ENCODE results near the gene PRDM16. TPM values are rescaled to one million over a fixed set of nuclear protein-coding genes. Genes with fewer than 3 reads are reported as not detected.

The PRDM16 gene
- total and polyA plus RNA-seq, 2 experiments from 2014 or later: 41.8 to 55.8 TPM

GRCh38 chr1:3234281-3234680 is 165.3 kb downstream of the PRDM16 start:
- DNase-seq (ENCODE audit: low read depth in 1 of 2, low spot score in 1 of 2): no peak
- no peaks in the 10 kb centered on the region for H3K27me3 ChIP-seq
- peaks cover 21% of the 10 kb centered on the region for H3K4me1 ChIP-seq (ENCODE audit: low read depth)
- H3K27ac ChIP-seq: no peak overlapping the region
- H3K9me3 ChIP-seq (ENCODE audit: low read depth): no peaks in the 10 kb centered on the region
- TF ChIP-seq CTCF (IDR thresholded peaks at IDR 0.05; ENCODE audit: low read depth, low read length): no peak
- H3K4me3 ChIP-seq: no peak overlapping the region
- H3K36me3 ChIP-seq: no peaks in the 10 kb centered on the region

- H3K27ac ChIP-seq: no peak overlapping the region
- no peak for DNase-seq (ENCODE audit: low read depth in 1 of 2, low spot score in 1 of 2)
- H3K27me3 ChIP-seq: no peaks in the 10 kb centered on the region
- no peak for TF ChIP-seq CTCF (IDR thresholded peaks at IDR 0.05; ENCODE audit: low read depth, low read length)
- H3K4me1 ChIP-seq (ENCODE audit: low read depth): peaks cover 17% of the 10 kb centered on the region
- no peaks in the 10 kb centered on the region for H3K9me3 ChIP-seq (ENCODE audit: low read depth)
- no peak overlapping the region for H3K4me3 ChIP-seq
- no peaks in the 10 kb centered on the region for H3K36me3 ChIP-seq
Measured at GRCh38 chr1:3234956-3235355, 166.0 kb downstream of the PRDM16 start.

- DNase-seq (ENCODE audit: low read depth in 1 of 2, low spot score in 1 of 2): no peak
- TF ChIP-seq CTCF (IDR thresholded peaks at IDR 0.05; ENCODE audit: low read depth, low read length): no peak
Measured at GRCh38 chr1:3235496-3235895, 166.5 kb downstream of the PRDM16 start.

GRCh38 chr1:3236361-3236760 is 167.4 kb downstream of the PRDM16 start:
- no peaks in the 10 kb centered on the region for H3K9me3 ChIP-seq (ENCODE audit: low read depth)
- H3K27ac ChIP-seq: no peak overlapping the region
- peaks cover 17% of the 10 kb centered on the region for H3K4me1 ChIP-seq (ENCODE audit: low read depth)
- H3K4me3 ChIP-seq: no peak overlapping the region
- no peak for TF ChIP-seq CTCF (IDR thresholded peaks at IDR 0.05; ENCODE audit: low read depth, low read length)
- H3K27me3 ChIP-seq: no peaks in the 10 kb centered on the region
- no peak for DNase-seq (ENCODE audit: low read depth in 1 of 2, low spot score in 1 of 2)
- no peaks in the 10 kb centered on the region for H3K36me3 ChIP-seq

More at GRCh38 chr1:3235496-3235895, 166.5 kb downstream of the PRDM16 start:
- Histone ChIP-seq H3K27ac (no peak overlapping the region), H3K27me3 (no peaks in the 10 kb centered on the region), H3K36me3 (no peaks in the 10 kb centered on the region), H3K9me3 (ENCODE audit: low read depth) (no peaks in the 10 kb centered on the region), H3K4me1 (ENCODE audit: low read depth) (peaks cover 17% of the 10 kb centered on the region), H3K4me3 (no peak overlapping the region)

GRCh38 chr1:3236955-3237354 is 168.0 kb downstream of the PRDM16 start:
- DNase-seq (ENCODE audit: low read depth in 1 of 2, low spot score in 1 of 2): no peak
- H3K27me3 ChIP-seq: no peaks in the 10 kb centered on the region
- no peak overlapping the region for H3K4me3 ChIP-seq
- no peaks in the 10 kb centered on the region for H3K36me3 ChIP-seq
- TF ChIP-seq CTCF (IDR thresholded peaks at IDR 0.05; ENCODE audit: low read depth, low read length): no peak
- no peaks in the 10 kb centered on the region for H3K9me3 ChIP-seq (ENCODE audit: low read depth)
- H3K27ac ChIP-seq: no peak overlapping the region
- peaks cover 17% of the 10 kb centered on the region for H3K4me1 ChIP-seq (ENCODE audit: low read depth)

GRCh38 chr1:3237570-3237969 is 168.6 kb downstream of the PRDM16 start:
- no peaks in the 10 kb centered on the region for H3K27me3 ChIP-seq
- no peak for TF ChIP-seq CTCF (IDR thresholded peaks at IDR 0.05; ENCODE audit: low read depth, low read length)
- H3K4me1 ChIP-seq (ENCODE audit: low read depth): peaks cover 17% of the 10 kb centered on the region
- no peak overlapping the region for H3K4me3 ChIP-seq
- no peak overlapping the region for H3K27ac ChIP-seq
- H3K9me3 ChIP-seq (ENCODE audit: low read depth): no peaks in the 10 kb centered on the region
- no peaks in the 10 kb centered on the region for H3K36me3 ChIP-seq
- DNase-seq (ENCODE audit: low read depth in 1 of 2, low spot score in 1 of 2): no peak

All from cardiac muscle cell (in vitro differentiated cells and primary cell).